ENCODE data around the gene TUBA1B.
"Not testable (repeated sequence)": the region's sequence is repeated elsewhere in the genome, so short reads cannot be mapped to it uniquely, and the experiment has no call there.

Gene TUBA1B

GRCh38 chr12:49131051-49131893, at the start of gene TUBA1B:
Gene TUBA1B (minus strand): TSS chr12:49131395. CDS start chr12:49131300, 95 bp downstream.
- peak; percentile 85 for DNase-seq

GRCh38 chr12:49174218-49174617, 43.0 kb upstream of the TUBA1B start:
- no peak for DNase-seq

GRCh38 chr12:49170924-49171323, 39.7 kb upstream of the TUBA1B start:
- DNase-seq: no peak

GRCh38 chr12:49165114-49165513, 33.9 kb upstream of the TUBA1B start:
- no peak for DNase-seq

- not testable (repeated sequence) for DNase-seq
These were observed 30.7 kb upstream of the TUBA1B start for GRCh38 chr12:49161901-49162300.

- DNase-seq: no peak
These were observed 30.0 kb upstream of the TUBA1B start for GRCh38 chr12:49161092-49161795.

GRCh38 chr12:49160399-49160798, 29.2 kb upstream of the TUBA1B start:
- no peak for DNase-seq

GRCh38 chr12:49154221-49154620, 23.0 kb upstream of the TUBA1B start:
- no peak for DNase-seq

GRCh38 chr12:49147384-49147783, 16.2 kb upstream of the TUBA1B start:
- no peak for DNase-seq

GRCh38 chr12:49146406-49146805, 15.2 kb upstream of the TUBA1B start:
- no peak for DNase-seq

GRCh38 chr12:49144384-49144783, 13.2 kb upstream of the TUBA1B start:
- DNase-seq: no peak

- no peak for DNase-seq
These were observed 7.8 kb upstream of the TUBA1B start for GRCh38 chr12:49138999-49139398.

GRCh38 chr12:49138587-49138986, 7.4 kb upstream of the TUBA1B start:
- no peak for DNase-seq

- no peak for DNase-seq
These were observed 6.3 kb upstream of the TUBA1B start for GRCh38 chr12:49137476-49137875.

GRCh38 chr12:49136997-49137396, 5.8 kb upstream of the TUBA1B start:
- DNase-seq: not testable (repeated sequence)

GRCh38 chr12:49133590-49133989, 2.4 kb upstream of the TUBA1B start:
- no peak for DNase-seq

- peak; percentile 5 for DNase-seq
These were observed 1.8 kb upstream of the TUBA1B start for GRCh38 chr12:49133014-49133413.

GRCh38 chr12:49131894-49132461, 783 bp upstream of the TUBA1B start:
- no peak for DNase-seq

GRCh38 chr12:49130151-49131050, 794 bp downstream of the TUBA1B start:
- peak; percentile 94 for DNase-seq

GRCh38 chr12:49129332-49130150, 1.7 kb downstream of the TUBA1B start:
- DNase-seq: peak; percentile 25

- not testable (repeated sequence) for DNase-seq
These were observed 3.2 kb downstream of the TUBA1B start for GRCh38 chr12:49127971-49128370.

Measured in NCI-H226 (cell line).